ENCODE results near the gene PSMC3. TPM values are rescaled to one million over a fixed set of nuclear protein-coding genes. Genes with fewer than 3 reads are reported as not detected.
A peak's percentile ranks its signal among the peaks of the same experiment; 100 is the strongest.

Gene PSMC3
- total and polyA plus RNA-seq, 2 of the 13 experiments (the other 11 are each of a cell fraction or from before 2014, with no cell fraction given), result 75.8 to 214 TPM

DNA sequence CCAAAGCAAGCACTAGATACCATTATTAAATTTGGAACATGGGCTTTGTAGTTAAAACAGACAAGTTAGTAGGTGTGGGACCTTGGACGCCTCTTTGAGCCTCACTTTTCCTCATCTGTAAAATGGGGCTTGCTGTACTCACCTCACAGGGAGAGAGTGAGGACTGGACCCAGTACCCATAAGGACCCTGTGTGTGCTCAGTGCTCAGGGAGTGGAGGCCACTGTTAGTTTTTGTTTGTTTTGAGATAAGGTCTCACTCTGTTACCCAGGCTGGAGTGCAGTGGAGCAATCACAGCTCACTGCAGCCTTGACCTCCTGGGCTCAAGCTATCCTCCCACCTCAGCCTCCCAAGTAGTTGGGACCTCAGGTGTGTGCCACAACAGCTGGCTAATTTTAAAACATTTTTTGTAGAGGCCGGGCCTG is 13.8 kb upstream of the PSMC3 start (continued):
- no peak for TF ChIP-seq ZNF232 (CRISPR knock-in tag; IDR thresholded peaks at IDR 0.05; ENCODE audit: borderline replicate concordance)
- TF ChIP-seq XBP1 (CRISPR knock-in tag; IDR thresholded peaks at IDR 0.05), result no peak
- no peak for TF ChIP-seq IRF1 (CRISPR knock-in tag; IDR thresholded peaks at IDR 0.05; ENCODE audit: low read depth)
- TF ChIP-seq ZNF17 (CRISPR knock-in tag; IDR thresholded peaks at IDR 0.05), result no peak
- TF ChIP-seq ETV5 (CRISPR knock-in tag; IDR thresholded peaks at IDR 0.05; ENCODE audit: borderline replicate concordance), result no peak
- TF ChIP-seq SP1 (IDR thresholded peaks at IDR 0.05), result no peak
- TF ChIP-seq SP1 (CRISPR knock-in tag; IDR thresholded peaks at IDR 0.05), result no peak
- no peak for TF ChIP-seq ZNF567 (CRISPR knock-in tag; IDR thresholded peaks at IDR 0.05; ENCODE audit: borderline replicate concordance)
- TF ChIP-seq KDM1A (CRISPR knock-in tag; IDR thresholded peaks at IDR 0.05), result peak; percentile 95
- no peak for TF ChIP-seq PRDM4 (CRISPR knock-in tag; IDR thresholded peaks at IDR 0.05; ENCODE audit: borderline replicate concordance)
- TF ChIP-seq, protein P1, sequence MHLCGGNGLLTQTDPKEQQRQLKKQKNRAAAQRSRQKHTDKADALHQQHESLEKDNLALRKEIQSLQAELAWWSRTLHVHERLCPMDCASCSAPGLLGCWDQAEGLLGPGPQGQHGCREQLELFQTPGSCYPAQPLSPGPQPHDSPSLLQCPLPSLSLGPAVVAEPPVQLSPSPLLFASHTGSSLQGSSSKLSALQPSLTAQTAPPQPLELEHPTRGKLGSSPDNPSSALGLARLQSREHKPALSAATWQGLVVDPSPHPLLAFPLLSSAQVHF (CRISPR knock-in tag; IDR thresholded peaks at IDR 0.05), result no peak
- no peak for TF ChIP-seq ARID2 (CRISPR knock-in tag; IDR thresholded peaks at IDR 0.05; ENCODE audit: borderline replicate concordance)
- TF ChIP-seq CENPT (CRISPR knock-in tag; IDR thresholded peaks at IDR 0.05; ENCODE audit: low read depth), result no peak
- no peak for TF ChIP-seq ZNF446 (CRISPR knock-in tag; IDR thresholded peaks at IDR 0.05)
- peak; percentile 34; the same call in 1 of the 2 replicates for TF ChIP-seq RARA (CRISPR knock-in tag; IDR thresholded peaks at IDR 0.05)
- peak; percentile 99 for TF ChIP-seq ZNF20 (CRISPR knock-in tag; IDR thresholded peaks at IDR 0.05)
- no peak for TF ChIP-seq MTF1 (CRISPR knock-in tag; IDR thresholded peaks at IDR 0.05)
- TF ChIP-seq U2AF2 (IDR thresholded peaks at IDR 0.05; ENCODE audit: low read depth, low read length), result no peak
- no peak for TF ChIP-seq MTA1 (CRISPR knock-in tag; IDR thresholded peaks at IDR 0.05; ENCODE audit: borderline replicate concordance)
- TF ChIP-seq, protein P2, sequence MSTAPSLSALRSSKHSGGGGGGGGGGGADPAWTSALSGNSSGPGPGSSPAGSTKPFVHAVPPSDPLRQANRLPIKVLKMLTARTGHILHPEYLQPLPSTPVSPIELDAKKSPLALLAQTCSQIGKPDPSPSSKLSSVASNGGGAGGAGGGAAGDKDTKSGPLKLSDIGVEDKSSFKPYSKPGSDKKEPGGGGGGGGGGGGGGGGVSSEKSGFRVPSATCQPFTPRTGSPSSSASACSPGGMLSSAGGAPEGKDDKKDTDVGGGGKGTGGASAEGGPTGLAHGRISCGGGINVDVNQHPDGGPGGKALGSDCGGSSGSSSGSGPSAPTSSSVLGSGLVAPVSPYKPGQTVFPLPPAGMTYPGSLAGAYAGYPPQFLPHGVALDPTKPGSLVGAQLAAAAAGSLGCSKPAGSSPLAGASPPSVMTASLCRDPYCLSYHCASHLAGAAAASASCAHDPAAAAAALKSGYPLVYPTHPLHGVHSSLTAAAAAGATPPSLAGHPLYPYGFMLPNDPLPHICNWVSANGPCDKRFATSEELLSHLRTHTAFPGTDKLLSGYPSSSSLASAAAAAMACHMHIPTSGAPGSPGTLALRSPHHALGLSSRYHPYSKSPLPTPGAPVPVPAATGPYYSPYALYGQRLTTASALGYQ (CRISPR knock-in tag; IDR thresholded peaks at IDR 0.05), result no peak
- TF ChIP-seq RNF2 (conservative IDR thresholded peaks at IDR 0.05; ENCODE audit: low read depth), result no peak
- TF ChIP-seq ZNF790 (CRISPR knock-in tag; IDR thresholded peaks at IDR 0.05; ENCODE audit: borderline replicate concordance), result no peak
